ENCODE data around the gene NF1. TPM values are rescaled to one million over a fixed set of nuclear protein-coding genes. Genes with fewer than 3 reads are reported as not detected.

The NF1 gene
- total RNA-seq, 4 donors from 2014 or later, result 66.8 to 106 (median 95.6) TPM

- DNase-seq, result no peak
Measured at GRCh38 chr17:31385428-31386285, 290.9 kb downstream of the NF1 start.

GRCh38 chr17:31386542-31387075 is 291.8 kb downstream of the NF1 start:
- Histone ChIP-seq H3K36me3 (no peaks in the 10 kb centered on the region), H3K4me1 (peaks cover 0 to 8% (median 3%) of the 10 kb centered on the region in 4 donors), H3K4me3 (no peak overlapping the region), H3K9me3 (no peaks in the 10 kb centered on the region), H3K27me3 (no peaks in the 10 kb centered on the region), H3K27ac (no peak overlapping the region)
- DNase-seq, result no peak
- TF ChIP-seq CTCF (IDR thresholded peaks at IDR 0.05) (no peak), POLR2A (IDR thresholded peaks at IDR 0.05) (no peak)

More at GRCh38 chr17:31385428-31386285, 290.9 kb downstream of the NF1 start:
- Histone ChIP-seq H3K27me3 (no peaks in the 10 kb centered on the region), H3K4me1 (peaks cover 0 to under 1% (median 0%) of the 10 kb centered on the region in 4 donors), H3K36me3 (no peaks in the 10 kb centered on the region), H3K4me3 (no peak overlapping the region), H3K9me3 (no peaks in the 10 kb centered on the region), H3K27ac (no peak overlapping the region)
- TF ChIP-seq CTCF (IDR thresholded peaks at IDR 0.05) (no peak), POLR2A (IDR thresholded peaks at IDR 0.05) (no peak)

GRCh38 chr17:31387438-31387837 is 292.7 kb downstream of the NF1 start:
- no peak for DNase-seq
- H3K4me3 ChIP-seq, result no peak overlapping the region
- TF ChIP-seq CTCF (IDR thresholded peaks at IDR 0.05), result no peak
- TF ChIP-seq POLR2A (IDR thresholded peaks at IDR 0.05), result no peak
- H3K36me3 ChIP-seq, result no peaks in the 10 kb centered on the region
- H3K4me1 ChIP-seq, result peaks cover 0 to 15% (median 6%) of the 10 kb centered on the region in 4 donors
- H3K27me3 ChIP-seq, result peaks cover 0 to 7% of the 10 kb centered on the region in 2 donors
- H3K9me3 ChIP-seq, result no peaks in the 10 kb centered on the region
- no peak overlapping the region for H3K27ac ChIP-seq

GRCh38 chr17:31388351-31388750 is 293.6 kb downstream of the NF1 start:
- Histone ChIP-seq H3K9me3 (no peaks in the 10 kb centered on the region), H3K36me3 (no peaks in the 10 kb centered on the region), H3K4me1 (peaks cover 0 to 15% (median 6%) of the 10 kb centered on the region in 4 donors), H3K27me3 (peaks cover 0 to 15% of the 10 kb centered on the region in 2 donors), H3K27ac (no peak overlapping the region), H3K4me3 (no peak overlapping the region)
- no peak for DNase-seq
- TF ChIP-seq POLR2A (IDR thresholded peaks at IDR 0.05), result no peak
- TF ChIP-seq CTCF (IDR thresholded peaks at IDR 0.05), result no peak

- TF ChIP-seq POLR2A (IDR thresholded peaks at IDR 0.05), result no peak
- peak in 5 of 6 experiments; percentile 19 to 55 (median 43) for TF ChIP-seq CTCF (IDR thresholded peaks at IDR 0.05)
- H3K4me1 ChIP-seq, result peaks cover 0 to 15% (median 6%) of the 10 kb centered on the region in 4 donors
- no peaks in the 10 kb centered on the region for H3K36me3 ChIP-seq
- DNase-seq, result peak in 1 of 3 donors; percentile 25
- H3K4me3 ChIP-seq, result no peak overlapping the region
- no peaks in the 10 kb centered on the region for H3K9me3 ChIP-seq
- peaks cover 0 to 15% of the 10 kb centered on the region in 2 donors for H3K27me3 ChIP-seq
- H3K27ac ChIP-seq, result no peak overlapping the region
Measured at GRCh38 chr17:31388770-31389656, 294.2 kb downstream of the NF1 start.

Data from Peyer's patch (tissue), 4 donors.